Measurements from ENCODE around the gene EGLN2.
"Not testable (repeated sequence)": the region's sequence is repeated elsewhere in the genome, so short reads cannot be mapped to it uniquely, and the experiment has no call there.

EGLN2 gene

DNA sequence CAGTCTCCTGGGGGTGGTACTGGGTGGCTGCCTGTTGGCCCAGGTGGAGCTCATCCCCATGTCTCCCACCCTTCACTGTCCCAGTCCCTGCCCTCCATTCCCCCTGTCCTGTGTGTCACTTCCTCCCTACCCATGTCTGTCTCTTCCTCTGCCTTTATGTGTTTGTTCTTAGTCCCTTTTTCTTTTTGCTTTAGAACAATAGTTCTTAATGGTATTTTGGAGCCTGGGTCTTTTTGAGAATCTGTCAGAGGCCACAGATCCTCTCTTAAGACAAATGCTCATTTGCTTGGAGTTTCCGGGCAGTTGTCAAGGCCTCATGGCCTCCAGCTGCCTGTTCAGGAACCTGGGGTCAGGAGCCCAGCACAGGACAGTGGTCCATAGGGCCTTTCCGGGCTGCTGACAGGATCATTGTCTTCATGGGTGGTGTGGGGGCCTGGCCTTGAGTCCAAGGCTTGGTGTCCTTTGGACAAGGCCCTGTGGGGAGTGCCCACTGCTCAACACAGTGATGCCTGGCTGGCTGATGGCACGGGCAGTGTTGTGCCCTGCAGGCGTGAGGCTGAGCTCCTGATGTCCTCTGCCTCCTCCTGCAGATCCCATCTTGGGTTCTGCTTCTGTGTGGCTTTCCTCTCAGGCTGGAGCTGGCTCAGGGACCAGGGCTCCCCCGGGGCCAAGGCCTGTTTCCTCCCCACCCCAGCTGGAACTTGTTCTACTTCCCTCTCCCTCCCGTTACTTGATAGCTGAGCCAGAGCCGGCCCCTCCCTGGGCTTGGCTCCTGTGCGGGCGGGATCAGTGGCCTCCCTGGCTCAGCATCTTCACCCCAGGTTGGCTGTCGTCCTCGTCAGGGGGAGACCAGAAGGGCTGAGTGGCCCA lies 3.5 kb downstream of the EGLN2 start:
- DNase-seq (ENCODE audit: low read depth) = no peak

DNA sequence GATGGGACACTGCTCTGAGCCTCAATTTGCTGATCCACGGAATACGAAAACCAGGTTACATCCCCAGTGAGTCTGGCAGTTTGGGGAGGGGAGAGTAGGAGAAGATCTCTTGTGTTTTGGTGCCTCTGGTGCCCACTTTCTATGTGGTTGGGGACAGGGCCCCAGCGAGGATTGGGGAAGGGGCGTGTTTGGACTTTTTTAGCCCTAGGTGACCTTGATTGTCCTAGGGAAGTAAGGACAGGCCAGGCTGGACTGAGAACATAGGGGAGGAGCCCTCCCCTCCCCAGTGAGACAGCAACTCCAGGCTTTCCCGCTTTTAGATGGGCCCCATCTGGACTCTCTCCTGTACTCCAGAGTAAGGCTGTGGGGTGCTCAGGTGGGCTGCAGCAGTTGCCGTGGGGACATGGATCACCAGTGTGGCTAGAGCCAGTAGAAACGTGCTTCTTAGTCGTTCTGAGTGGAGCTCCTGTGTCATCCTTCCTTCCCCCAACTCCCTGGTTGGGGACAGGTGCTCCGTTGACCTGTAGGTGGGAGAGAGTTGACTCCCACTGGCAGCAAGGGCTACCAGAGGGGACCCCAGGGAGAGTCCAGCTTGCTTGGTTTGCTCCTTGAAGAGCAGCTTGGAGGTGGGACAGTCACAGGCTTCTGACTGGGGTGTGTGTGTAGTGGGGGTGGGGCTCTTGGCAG lies 4.3 kb downstream of the EGLN2 start:
- no peak for DNase-seq (ENCODE audit: low read depth)

DNA sequence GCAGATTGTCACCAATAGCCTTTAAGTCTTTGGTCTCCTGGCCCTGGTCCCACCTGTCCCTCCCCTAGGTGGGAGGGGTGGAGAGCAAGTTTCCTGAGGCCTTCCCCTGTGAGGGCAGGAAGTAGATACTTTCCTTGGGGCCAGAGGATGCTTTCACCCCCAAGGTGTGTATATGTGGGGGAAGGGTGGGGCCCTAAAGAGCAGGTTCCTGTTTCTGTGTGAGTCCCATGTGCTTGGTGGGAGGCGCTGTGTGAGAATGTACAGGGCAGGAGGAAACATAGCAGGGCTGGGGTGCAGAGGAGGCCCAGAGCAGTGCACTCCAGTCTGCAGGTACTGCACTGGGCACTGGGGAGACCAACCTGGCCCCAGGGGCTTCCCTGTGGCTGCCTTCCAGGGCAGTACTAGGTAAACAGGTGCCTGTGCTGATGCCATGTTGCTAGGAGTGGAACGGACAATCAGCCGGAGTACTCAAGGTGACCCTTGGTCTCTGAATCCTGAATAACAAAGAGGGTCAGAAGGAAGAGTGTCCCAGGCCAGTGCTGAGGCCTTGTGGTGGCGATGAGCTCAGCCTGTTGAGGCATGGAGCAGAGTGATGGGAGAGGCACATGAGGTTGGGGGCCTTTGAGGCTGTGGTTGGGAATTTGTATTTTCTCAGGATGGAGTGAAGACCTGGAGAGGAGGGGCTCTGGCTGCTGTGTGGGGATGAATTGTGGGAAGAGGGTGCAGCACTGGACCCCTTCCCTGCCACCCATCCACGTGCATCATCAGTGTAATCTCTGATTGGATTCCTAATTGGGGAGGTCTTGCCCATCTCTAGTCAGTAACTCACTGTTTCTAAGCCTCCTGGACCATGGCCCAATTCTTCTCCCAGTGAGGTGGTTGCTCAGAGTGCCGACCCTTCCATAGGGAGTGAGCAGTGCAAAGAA lies 5.1 kb downstream of the EGLN2 start:
- no peak for DNase-seq (ENCODE audit: low read depth)

DNA sequence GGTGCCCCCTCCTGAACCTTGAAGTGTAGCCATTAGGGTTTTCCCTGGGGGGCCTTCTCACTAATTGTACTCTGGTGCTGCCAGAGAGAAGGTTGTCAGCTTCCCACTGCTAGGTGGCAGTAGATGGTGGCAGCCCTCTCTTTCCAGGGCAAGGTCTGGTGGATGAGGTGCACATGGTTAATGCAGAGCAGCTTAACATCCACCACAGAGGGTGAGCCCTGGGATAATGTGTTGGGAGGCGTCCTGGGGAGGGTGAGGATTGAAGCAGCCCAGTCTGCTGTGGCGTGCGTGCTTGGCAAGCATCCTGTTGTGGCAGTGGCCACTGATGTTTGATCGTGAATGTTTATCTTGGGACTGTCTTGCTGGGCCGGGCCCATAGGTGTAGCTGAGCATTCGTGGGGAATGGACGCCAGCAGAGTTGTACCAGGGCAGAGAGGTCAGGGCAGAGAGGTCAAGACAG lies 5.8 kb downstream of the EGLN2 start:
- DNase-seq (ENCODE audit: low read depth) = no peak

DNA sequence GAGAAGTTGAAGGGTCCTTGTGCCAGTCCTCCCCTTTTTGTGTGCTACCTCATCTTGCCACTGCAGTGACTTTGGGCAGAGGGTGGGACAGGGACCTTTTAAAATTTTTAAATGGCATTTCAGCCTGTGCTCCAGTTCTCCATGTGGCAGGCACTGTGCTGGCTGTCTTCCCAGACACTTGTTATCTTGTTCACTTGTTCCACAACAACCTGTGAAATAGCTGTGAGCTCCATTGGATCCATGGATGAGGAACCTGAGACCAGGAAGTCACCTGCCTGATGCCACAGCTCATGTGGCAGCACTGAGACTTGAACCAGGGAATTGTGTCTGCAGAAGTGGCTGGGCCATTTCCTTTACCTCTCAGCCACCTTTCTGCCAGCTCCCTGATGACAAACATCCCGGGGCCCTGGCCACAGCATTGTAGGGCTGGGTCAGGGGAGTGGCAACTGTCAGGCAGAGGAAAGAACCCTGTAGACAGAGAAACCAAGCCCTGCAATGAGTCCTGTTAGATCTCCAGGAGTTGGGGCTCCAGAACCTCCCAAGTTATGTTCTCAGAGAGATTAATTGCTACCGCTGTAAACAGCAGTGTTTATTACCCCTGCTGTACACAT lies 6.4 kb downstream of the EGLN2 start:
- no peak for DNase-seq (ENCODE audit: low read depth)

DNA sequence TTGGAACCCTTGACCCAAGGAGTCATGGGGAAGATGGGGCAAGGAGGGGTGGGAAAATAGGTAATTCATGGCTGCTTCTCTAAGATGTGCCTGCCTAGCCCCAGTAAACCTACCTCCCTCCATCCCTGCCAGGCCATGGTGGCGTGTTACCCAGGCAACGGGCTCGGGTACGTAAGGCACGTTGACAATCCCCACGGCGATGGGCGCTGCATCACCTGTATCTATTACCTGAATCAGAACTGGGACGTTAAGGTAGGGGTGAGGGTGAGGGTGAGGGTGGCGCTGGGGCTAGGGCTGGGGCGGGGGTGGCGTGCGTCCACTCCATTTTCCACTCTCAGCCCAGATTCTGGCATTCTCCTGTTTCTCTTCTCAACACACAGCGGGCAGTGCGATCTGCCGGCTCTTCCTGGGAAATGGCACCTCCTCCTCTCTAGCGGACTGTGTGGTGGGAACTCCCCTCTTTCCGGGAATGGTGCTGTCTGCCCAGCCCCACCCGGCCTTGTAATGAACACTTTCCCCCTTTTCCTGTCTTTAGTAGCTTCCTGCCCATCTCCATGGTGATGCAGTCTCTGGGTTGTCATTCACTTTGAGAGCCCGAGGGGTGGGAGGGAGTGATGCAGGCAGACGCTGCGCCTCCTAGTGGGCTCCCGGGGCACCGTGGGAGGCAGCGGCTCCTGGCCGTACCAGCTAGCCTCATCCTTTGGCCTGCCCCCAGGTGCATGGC lies 7.6 kb downstream of the EGLN2 start:
- DNase-seq (ENCODE audit: low read depth) = no peak

DNA sequence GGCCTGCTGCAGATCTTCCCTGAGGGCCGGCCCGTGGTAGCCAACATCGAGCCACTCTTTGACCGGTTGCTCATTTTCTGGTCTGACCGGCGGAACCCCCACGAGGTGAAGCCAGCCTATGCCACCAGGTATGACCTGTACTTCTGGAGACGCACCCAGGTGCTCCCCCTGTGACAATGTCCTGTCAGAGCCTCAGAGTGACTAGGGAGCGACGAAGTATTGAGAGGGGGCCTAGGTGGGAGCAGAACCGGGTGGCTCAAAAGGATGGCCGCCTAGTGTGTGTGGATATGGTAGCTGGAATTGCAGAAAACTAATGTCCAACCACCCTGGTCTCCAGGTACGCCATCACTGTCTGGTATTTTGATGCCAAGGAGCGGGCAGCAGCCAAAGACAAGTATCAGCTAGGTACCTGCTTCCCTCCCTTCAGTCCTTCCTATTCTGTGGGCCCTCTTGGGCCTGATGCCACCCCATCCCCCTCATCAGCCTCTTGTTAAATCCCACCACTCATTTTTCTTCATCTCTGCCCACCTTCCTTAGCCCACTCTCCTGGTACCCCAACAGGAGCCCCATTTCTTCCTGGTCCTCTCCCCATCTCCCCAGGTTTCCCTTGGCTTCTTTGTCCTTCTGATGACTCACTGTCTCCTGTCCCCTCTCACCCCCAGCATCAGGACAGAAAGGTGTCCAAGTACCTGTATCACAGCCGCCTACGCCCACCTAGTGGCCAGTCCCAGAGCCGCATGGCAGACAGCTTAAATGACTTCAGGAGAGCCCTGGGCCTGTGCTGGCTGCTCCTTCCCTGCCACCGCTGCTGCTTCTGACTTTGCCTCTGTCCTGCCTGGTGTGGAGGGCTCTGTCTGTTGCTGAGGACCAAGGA lies 8.4 kb downstream of the EGLN2 start:
- no peak for DNase-seq (ENCODE audit: low read depth)

DNA sequence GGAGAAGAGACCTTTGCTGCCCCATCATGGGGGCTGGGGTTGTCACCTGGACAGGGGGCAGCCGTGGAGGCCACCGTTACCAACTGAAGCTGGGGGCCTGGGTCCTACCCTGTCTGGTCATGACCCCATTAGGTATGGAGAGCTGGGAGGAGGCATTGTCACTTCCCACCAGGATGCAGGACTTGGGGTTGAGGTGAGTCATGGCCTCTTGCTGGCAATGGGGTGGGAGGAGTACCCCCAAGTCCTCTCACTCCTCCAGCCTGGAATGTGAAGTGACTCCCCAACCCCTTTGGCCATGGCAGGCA lies 9.0 kb downstream of the EGLN2 start:
- no peak for DNase-seq (ENCODE audit: low read depth)

DNA sequence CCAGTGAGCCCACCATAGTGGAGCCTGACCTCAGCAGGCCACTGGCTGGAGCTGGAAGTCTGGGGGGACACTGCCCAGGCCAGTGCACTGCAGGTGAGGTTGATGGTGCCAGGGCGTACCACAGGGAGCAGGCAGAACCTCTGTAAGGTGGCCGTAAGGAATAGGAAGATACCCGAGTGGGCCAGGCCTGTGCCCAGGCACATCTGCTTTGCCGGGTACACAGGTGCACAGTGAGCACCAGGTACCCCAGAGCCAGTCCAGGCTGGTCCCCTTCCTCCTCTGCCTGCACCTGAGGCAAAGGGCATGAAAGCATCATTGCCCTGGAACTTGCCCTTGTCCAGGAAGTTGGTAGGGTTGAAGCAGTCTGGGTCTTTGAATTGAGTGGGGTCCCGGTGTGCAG lies 9.5 kb downstream of the EGLN2 start:
- no peak for DNase-seq (ENCODE audit: low read depth)

DNA sequence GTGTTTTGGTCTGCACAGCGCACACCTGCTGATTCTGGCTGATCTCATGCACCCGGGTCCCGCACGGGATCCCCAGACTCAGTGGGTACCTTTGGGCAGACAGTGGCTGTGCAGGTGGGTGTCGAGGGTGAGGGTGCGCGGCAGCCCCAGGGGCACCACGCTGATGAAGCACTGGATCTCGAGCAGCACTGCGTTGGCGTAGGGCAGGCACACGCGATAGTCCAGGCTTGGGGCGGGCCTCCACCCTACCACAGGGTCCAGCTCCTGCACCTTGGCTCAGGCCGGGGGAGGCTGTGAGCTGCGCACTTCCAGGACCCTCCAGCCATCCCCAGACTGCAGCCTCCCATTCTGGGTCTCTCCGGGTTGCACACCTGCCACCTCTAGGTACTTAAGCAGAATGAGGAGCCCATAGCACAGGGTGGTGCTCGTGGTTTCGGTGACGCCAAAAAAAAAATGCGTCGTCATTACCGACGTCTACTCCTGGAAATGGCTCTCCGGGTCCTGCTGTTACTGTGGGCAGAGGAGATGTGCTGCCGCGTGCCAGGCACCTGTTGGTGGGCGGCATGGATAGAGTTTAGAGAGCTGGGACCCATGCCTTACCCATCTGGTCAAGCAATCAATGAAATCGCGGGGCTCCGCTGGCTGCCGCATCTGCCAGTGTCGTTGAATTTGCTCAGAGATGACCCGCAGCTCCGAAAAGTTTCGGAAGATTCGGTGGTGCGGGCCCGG lies 10.5 kb downstream of the EGLN2 start:
- no peak for DNase-seq (ENCODE audit: low read depth)

DNA sequence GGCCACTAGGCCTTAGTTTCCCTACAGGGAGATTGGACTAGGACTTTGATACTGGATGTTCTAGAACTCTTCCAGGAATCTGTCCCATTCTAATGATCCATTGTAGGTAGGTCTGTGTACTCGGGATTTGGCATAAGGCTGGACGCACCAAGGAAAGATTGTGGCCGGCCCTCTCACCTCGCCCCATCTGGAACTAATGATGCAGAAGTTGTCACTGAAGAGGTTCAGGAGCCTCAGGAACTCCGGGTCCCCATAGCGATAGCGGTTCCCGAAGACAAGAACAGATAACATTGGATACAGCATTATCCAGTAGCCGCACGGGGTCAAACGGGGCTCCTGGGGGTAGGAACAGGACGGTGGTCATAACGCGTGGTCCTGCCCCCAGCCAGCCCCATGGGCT lies 11.2 kb downstream of the EGLN2 start:
- no peak for DNase-seq (ENCODE audit: low read depth)

DNA sequence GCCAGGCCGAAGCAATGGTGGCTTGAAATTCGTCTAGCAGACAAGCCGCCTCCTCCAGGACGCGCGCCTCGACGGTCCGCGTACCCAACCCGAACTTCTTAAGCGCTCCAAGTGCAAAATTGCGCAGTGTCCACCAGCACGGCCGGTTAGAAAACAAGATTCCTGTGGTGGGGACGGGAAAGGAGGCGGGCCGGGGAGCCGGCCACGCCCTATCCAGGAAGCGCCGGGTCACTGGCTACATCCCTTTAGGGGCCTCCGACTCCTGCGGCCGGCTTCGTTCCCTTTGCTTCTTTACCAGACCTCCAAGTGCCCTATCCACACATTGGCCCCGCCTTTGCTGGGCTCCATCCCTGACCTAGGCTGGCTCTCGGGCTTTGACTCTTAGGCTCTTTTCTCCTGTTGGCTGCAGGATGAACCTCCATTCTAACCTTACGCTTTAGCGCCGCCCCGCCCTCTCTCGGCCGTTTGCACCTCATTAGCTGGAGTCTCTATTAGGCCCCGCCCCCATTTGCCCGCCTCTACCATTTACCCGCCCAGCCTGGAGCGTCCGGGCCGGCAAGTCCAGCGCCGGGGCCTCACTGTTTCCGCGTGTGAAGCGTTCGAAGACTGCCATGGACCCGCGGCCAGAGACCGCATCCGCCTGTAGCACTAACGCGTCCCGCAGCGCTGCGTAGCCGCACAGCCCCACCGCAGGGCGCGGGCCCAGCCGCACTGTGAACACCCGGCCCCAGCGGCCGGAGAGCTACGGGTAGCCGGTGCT lies 11.8 kb downstream of the EGLN2 start:
- DNase-seq (ENCODE audit: low read depth) = not testable (repeated sequence)

DNA sequence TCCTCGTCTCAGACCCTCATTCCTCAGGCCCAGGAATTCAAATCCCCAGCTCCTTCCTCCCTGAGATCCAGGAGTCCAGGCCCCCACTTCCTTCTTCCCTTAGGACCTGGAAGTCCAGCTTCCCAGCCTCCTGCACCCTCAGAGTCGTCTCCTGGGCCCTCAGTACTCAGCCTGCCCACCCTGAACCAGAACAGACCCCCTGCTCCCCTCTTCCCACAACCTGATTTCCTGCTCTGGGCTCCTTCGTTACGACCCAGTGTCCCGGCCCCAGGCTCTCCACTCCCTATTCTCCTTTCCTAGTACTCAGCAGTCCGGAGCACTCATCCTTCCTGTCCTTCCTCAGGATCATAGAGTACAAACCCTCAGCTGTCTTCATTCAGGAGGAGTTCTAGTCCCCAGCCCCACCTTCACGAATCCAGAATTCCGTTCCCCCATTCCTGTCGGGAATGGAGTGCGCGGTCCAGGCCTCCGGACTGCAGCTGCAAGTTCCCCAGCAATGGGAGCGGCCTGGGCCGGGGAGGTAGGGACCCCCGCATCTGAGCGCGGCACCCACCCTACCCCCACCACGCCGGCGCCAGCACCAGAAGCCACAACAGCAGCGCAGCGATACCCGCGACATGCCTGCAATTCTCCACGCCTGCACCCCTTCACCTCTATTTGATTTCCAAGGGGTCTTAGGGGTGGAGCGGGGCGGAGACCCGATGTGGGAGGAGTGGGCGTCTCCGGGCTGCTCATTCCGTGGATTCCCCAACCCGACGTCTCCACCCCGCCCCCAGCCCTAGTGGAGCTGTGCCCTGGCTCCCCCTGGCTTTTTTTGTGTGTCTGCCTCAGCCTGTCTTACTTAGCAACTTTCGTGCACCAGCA lies 12.7 kb downstream of the EGLN2 start:
- no peak for DNase-seq (ENCODE audit: low read depth)

DNA sequence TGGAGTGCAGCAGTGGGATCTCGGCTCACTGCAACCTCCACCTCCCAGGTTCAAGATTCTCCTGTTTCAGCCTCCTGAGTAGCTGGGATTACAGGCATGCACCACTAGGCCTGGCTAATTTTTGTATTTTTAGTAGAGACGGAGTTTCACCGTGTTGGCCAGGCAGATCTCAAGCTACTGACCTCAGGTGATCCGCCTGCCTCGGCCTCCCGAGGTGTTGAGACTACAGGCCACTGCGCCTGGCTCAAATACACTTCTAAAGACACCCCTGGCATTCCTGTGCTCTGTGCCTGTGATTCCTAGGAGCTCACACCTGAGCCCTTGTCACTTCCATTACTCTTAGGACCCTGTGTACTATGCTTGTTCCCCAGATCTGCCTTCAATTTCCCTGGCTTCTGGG lies 13.6 kb downstream of the EGLN2 start:
- not testable (repeated sequence) for DNase-seq (ENCODE audit: low read depth)

DNA sequence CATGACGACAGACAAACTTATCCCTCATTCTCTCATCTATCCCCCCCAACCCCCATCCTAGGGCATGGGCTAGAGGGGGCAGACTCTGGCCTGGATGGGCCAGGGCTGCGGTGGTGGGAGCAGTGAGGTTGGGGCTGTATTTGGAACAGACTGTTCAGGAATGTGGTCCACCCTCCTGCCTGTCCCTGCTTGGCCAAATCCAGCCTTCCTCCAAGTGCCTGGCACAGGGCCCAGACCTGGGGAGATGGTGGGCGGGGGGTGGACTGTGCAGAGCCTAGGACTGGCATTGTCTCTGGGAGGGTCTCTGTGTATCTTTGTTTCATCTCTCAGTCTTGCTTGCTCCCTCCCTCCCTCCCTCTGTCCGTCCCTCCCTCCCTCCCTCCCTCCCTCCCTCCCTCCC lies 14.2 kb downstream of the EGLN2 start:
- DNase-seq (ENCODE audit: low read depth) = no peak

DNA sequence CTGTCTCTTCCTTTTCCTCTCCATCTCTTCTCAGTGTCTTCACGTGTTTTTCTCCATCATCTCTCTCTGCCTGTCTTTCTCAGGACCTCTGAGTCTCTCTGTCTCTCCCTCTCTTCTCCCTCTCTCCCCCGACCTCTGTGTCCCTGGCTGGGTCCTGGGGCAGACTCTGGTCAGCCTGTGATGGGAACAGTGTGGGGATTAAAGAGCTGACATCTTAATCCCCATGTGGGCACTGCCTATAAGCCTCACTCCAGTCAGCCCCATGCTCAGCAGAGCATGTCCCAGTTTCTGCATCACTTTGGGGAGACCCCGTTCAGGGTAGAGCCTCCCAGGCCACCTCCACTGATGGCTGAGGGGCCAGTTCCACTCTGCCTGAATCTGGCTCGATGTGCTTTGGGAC lies 16.2 kb downstream of the EGLN2 start:
- DNase-seq (ENCODE audit: low read depth) = no peak

DNA sequence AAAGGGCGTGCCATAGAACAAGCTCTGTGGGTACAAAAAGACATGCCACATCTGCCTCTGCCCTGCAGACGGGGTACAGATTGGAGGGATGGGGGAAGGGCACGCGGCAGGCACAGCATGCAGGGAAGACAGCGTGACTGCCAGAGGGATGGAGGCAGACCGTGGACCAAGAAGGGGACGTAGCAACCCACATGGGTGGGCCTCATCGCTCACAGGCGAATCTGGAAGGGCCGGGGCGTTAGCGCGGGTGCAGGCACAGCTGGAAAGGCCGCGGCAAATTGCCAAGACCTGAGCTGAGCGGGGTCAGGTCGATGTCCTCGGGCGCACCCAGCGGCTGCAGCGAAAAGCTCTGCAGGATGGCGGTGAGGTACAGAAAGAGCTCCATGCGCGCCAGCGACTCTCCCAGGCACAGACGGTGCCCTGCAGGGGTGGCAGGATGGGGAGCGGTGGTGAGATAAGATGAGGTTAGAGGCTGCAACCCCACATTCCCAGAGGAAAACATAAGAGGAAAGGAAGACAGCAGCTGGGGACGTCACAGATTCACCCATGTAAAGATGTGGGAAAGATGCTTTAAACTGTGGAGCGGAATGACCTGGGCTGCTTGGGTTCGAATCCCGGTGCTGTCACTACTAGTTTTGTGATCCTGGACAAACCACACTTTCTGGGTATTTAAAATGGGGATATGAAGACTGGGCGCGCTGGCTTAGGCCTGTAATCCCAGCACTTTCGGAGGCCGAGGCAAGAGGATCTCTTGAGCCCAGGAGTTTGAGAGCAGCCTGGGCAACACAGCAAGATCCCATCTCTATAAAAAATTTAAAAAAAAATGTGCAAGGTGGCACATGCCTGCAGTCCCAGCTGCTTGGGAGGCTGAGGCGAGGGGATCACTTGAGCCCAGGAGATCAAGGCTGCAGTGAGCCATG lies 19.7 kb downstream of the EGLN2 start:
- DNase-seq (ENCODE audit: low read depth) = not testable (repeated sequence)

All from HS-27A (cell line).